HK-2 (cell line): ENCODE results near the gene TMEM235.
A peak's percentile ranks its signal among the peaks of the same experiment; 100 is the strongest.
"Not testable (repeated sequence)": the region's sequence is repeated elsewhere in the genome, so short reads cannot be mapped to it uniquely, and the experiment has no call there.

Experiments
- DNase-seq: peaks from one replicate; pipeline ENCODE4 v3.0.0-alpha.2; 2018; ENCODE audit not compliant: unreplicated experiment

The TMEM235 gene

DNA sequence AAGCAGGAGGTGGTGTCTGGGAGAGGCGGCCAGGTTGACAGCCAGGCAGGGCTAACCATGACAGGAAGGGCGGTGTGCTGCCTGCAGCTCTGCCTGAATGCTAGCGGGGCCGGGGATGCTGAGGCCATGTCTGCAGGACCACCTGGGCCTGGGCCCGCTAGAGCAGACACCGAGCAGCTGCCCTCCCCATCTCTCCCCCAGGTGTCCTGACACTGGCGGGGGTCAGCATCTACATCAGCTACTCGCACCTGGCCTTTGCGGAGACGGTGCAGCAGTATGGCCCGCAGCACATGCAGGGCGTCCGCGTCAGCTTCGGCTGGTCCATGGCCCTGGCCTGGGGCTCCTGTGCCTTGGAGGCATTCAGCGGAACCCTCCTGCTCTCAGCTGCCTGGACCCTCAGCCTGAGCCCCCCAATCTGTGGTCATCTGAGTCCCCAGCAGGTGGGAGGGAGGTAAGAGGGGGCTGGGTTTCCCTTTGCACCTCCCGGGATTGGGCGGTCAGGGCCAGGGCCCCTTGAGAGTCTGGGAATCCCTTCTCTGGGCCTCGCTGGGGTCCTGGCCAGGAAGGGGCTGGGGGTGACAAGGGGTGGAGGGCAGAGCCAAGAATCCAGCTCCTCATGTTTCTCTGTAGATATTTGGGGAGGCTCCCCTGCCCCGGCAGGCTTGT, 7.5 kb downstream of the TMEM235 start:
- DNase-seq: no peak

DNA sequence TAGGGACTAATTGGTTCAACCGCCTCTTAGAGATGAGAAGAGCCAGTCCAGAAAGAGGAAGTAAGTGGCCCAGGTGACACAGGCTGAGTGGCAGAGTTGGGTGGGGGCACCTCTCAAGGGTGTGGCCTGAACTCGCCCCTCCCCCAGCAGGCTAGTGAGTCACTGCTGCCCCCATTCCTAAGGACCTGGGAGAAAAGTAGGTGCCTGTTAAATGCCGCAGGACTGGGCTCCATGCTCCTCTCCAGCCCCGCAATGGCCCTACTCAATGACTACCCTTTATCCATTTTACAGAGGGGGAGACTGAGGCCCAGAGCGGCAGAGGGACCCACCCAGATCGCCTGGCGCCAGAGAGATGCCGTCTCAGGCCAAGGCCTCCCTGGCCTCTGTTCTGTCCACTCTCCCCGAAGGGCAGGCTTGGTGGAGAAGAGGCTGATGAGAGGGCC, 8.1 kb downstream of the TMEM235 start:
- DNase-seq: no peak

DNA sequence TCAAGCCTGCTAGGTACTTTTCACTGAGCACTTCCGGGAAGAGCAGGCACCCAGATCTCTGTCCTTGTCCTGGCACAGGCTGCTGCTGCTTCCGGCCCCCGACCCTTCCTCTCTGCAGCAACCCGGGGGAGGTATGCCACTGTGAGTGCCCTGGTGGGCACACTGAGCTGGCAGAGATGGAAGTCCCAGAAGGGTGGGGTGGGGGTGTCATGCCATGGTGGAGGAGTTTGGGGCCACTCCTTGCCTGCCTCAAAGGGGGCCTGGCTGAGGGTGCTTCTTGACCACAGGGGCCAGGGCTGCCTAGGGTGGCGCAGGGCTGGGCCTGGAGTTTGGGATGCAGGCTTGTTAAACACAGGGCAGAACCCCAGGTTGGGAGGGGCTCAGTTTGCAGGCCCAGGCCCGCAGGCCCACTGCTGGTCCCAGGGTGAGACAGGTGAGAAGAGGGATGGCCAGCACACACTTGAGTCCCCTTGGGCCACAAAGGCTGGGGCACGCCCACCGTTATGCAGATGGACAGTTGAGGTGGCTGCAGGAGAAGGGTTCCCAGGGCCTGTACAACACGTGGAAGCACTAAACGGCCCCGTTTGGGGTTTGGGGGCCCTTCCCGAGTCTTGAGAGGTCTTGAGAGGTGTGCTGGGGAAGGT, 8.7 kb downstream of the TMEM235 start:
- no peak for DNase-seq

- no peak for DNase-seq
Measured at GRCh38 chr17:78240839-78241238, 9.4 kb downstream of the TMEM235 start.

- no peak for DNase-seq
Measured at GRCh38 chr17:78241277-78242023, 10.0 kb downstream of the TMEM235 start.

- no peak for DNase-seq
Measured at GRCh38 chr17:78242024-78242742, 10.8 kb downstream of the TMEM235 start.

DNA sequence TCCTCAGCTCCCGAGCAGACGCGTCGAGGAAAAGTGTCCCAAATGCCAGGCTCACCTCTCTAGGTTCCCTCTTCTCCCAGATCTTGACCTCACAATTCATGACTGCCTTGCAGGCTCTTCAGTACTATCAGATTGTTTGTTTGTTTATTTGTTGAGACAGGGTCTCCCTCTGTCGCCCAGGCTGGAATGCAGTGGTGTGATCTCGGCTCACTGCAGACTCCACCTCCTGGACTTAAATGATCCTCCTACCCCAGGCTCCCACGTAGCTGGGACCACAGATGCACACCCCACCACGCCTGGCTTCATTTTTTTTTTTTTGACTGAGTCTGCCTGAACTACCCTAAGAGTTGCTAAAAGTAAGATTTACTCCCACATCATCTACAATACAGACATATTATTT, 15.9 kb downstream of the TMEM235 start:
- DNase-seq: no peak

DNA sequence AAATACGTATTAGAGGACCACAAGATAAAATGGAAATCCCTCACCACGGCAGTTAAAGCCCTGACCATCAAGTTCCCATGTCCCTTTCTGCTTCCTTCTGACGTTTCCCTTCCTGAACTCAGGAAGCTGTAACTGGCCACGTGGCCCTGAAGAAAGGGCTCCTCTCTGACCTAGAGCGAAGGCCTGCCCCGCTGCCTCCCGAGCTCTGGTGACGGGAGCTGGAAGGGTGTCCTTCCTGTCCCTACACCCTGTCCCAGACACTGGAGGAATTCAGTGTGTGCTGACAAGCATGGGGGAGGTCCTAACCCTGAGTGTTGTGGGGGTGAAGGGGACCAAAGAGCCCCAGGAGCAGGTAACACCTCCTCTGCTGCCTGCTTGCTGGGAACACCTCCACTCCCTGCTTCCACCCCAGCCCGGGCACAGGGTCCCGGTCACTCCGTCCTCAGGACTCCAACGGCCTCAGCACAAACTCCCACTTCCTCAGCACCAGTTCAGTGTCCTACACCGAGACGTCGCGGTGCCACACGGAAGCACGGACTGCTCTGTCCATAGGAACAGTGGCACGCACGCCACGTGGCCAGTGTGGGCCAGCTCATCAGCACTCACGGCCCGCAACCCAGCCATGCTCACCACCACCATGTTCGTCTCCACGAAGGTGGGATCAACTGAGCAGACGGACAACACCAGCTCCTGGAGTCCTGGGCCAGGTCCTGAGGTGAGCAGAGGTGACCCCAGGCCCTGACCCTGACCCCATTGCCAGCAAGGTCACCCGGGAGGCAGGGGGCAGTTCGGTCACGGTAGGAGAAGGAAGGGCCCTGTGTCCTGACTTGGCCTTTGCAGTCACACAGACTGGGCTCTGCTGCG, 16.9 kb downstream of the TMEM235 start:
- no peak for DNase-seq

- no peak for DNase-seq
Measured at GRCh38 chr17:78249074-78249817, 17.8 kb downstream of the TMEM235 start.

DNA sequence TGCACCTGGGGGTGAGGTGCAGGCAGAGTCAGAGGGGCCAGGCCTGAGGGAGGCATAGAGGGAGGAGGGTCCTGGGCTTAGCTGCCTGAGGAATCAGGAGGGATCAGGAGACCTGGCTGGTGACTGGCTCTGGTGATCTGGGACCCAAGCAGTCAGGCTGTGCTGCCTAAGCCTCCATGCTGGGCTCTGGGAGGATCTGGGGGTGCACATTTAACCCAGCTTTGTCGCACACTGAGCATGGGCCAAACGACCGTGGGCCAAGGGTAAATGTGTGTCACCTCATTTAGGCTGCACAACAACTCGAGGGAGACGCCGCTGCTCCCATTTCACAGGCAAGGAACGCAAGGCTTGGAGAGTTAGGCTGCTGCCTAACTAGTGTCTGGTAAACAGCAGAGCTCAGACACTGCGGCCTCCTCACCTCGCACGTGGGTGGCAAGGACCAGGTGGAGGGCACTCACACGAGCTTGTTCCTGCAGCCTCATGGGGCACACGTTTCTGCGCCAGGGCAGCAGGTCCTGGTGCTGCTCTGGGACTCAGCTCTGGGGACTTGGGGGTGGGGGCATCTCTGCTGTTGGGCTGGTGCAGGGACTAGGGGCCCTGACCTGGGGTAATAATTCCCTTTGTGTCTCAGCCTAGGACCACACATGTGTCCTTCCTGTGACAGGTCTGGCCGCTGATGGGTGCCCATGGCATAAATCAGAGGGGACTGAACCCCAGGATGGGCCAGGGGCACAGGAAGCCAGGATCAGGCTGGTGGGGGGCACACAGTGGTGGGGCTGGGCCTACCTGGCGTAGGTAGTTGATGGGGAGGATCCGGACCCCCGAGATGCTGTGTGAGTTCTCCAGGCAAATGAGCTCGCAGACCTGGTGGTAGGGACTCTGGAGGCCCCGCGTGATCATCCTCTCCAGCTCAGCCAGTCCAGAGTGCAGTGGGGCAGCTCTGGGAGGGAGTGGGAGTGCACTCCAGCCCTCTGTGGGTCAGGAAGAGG, 18.7 kb downstream of the TMEM235 start:
- DNase-seq: no peak

DNA sequence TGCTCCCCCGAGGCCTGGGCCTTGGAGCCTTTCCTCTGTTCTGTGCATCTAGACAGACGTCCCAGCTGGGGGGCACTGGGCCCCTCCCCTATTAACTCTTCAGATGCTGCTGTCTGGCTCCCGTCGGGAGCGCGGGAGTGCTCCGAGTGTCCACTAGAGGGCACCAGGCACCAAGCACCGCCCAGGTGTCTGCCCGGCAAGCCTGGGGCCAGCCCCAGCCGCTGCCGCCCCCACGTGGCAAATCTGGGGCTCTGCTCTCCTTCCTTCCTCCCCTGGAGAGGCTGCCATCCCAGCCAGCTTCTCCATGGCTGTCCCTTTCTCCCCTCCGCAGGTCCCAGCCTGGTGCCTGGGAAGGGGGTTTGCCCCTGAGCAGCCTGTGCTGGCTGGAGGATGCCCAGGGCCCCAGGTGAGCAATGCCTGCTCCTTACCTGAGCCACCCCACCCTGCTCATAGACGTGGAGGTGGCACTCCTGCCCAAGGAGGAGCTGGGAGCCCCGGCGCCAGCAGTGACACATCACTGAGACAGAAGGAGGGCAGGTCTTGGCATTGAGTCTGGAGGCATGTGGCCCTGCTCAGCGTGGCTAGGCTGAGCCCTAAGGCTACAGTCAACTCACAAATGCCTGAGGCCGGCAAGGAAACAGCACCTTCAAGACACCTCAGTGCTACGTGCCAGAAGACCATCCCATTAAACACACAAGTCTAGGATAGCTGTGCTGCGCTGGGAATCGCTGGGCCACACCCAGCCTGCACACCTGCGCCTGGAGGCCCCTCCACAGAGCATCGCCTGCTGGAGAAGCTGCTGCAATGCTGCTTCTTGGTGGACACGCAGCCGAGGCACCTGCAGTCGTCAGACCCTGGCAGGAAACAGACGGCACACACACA, 19.7 kb downstream of the TMEM235 start:
- peak; percentile 88 for DNase-seq

DNA sequence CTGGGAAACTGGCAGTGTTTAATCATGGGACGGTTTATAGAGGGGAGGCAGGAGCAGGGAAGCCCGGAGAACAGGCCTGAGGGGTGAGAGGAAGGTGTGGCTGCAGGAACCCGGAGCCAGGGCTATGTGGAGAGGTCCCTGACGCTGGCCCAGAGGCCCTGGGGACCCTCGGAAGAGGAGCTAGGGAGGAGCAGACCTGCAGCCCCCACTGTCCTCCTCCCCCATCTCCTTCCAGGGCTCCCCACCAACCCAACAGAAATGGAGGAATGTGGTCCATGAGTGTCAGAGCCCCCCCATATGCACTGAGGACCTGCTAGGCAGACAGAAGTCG, 20.3 kb downstream of the TMEM235 start:
- DNase-seq: no peak

DNA sequence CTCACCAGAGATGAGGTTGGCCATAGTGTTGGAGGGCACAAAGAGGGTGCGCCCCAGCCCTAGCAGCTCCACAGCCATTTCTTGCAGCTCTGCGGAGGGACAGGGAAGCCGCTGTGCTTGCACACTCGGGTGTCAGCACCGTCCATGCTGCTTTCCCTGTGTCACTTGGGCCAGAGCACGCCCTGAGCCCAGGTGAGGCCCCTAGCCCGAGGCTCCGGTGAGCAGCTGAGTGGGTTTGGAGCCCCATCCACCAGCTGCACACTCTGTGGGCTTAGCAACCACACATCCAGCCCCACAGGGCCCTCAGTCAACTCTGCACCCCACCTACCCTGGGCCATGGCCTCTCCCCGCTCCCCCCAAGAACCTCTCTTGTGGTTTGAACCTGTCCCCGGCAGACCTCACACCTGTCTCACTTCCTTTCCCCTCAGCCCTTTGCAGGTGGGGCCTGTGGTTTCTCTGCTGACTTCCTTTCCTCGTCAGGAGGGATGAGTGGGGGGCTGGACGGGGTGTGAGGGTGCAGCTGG, 20.7 kb downstream of the TMEM235 start:
- no peak for DNase-seq

GRCh38 chr17:78252701-78253635, 21.5 kb downstream of the TMEM235 start:
- no peak for DNase-seq

GRCh38 chr17:78253636-78253945, 22.2 kb downstream of the TMEM235 start:
- DNase-seq: not testable (repeated sequence)

DNA sequence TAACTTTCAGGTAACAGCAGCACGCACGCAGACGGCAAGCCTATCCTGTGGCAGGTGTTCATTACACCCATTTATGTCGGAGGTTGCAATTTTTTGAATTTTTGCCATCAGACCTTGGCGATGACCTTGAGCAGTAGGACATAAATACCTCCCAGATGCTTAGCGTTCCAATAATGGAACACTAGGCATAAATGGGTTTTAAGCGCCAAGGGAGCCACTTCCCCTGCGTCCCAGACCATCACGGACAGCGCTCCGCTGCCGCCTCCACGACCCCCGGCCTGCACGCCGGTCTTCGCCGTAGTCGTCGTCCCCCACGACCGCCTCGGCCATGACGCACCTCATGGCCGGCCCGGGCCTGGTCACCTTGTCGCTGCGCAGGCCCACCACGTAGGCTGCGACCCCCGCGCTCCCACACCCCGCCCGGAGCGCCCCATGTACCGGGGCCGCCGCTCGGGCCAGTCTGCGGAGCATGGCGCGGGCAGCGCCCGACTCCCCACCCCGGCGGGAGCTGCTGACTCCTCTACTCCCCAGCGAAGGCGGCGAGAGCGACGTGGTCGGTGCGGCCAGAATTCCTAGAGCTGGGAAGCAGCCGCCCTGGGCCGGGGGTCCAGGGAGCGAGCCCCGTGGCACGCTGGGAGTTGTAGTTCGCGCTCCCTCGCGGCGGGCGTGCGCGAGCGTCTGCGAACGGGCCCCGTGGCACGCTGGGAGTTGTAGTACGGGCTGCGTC, 22.7 kb downstream of the TMEM235 start:
- peak; percentile 84 for DNase-seq
